HepG2 (cell line): ENCODE measurements around the gene KIRREL3. TPM values are rescaled to one million over a fixed set of nuclear protein-coding genes. Genes with fewer than 3 reads are reported as not detected.

ENCODE experiments used
- ATAC-seq: fragments of 200-7000 bp; cut with Tn5 transposase; 3 replicates; pipeline ENCODE4 v1.9.1; 2020; ENCODE audit warnings: mild to moderate bottlenecking, moderate library complexity
- BruUV-seq: library from RNA; stranded (reverse); fragments of 400-500 nt; replicated peaks from 2 replicates; lab custom pipeline; 2021; lab: Mats Ljungman, UMichigan
- CTCF ChIA-PET: fragments of 300-600 bp; formaldehyde crosslinking; extraction: SDS; loops from one replicate; lab custom pipeline; 2021; ENCODE audit warnings: low total read pairs, inconsistent platforms, low intra/inter-chr PET ratio; lab: Yijun Ruan, JAX
- POLR2A ChIA-PET: fragments of 350-600 bp; sonication (Branson Sonifier 250); formaldehyde crosslinking; loops from one replicate; lab custom pipeline; 2020; ENCODE audit warnings: antibody characterized with exemption, inconsistent platforms; lab: Yijun Ruan, JAX
- DNase-seq: peaks from one replicate; pipeline ENCODE4 v3.0.0-alpha.2; 2015; ENCODE audit warnings: low spot score
- FAIRE-seq: peaks from 3 replicates; lab custom pipeline; 2011; peaks lifted over from hg19 to GRCh38; lab: Jason Lieb, UNC
- H2AFZ ChIP-seq: one replicate; pipeline ENCODE4 v1.6.1; 2011; ENCODE audit warnings: low read length, inconsistent platforms
- H3K27ac ChIP-seq: fragments of 300-600 bp; 3 replicates; pipeline ENCODE4 v1.8.0; 2011; ENCODE audit warnings: mixed run types, mild to moderate bottlenecking, mixed read lengths, low read length, inconsistent platforms; ENCODE audit not compliant: insufficient read depth; ENCODE audit errors: extremely low read length
- H3K27me3 ChIP-seq, 2 experiments: fragments of 200-600 bp in 1 of 2; 2 replicates in 1 of 2; 3 replicates in 1 of 2; pipeline versions ENCODE4 v1.6.0 to v1.8.0; 2011; ENCODE audit warnings: low read length in 2 of 2, mild to moderate bottlenecking in 2 of 2, moderate library complexity in 2 of 2, inconsistent platforms in 1 of 2; ENCODE audit not compliant: insufficient read depth in 2 of 2, control insufficient read depth in 1 of 2
- H3K36me3 ChIP-seq, 2 experiments: fragments of 200-600 bp in 1 of 2; replicated peaks in 1 of 2; 2 replicates in 1 of 2; 3 replicates in 1 of 2; pipeline versions ENCODE4 v1.5.1 to v1.8.0; 2011; ENCODE audit warnings: low read length in 2 of 2, inconsistent platforms in 1 of 2; ENCODE audit not compliant: insufficient read depth in 2 of 2, control insufficient read depth in 1 of 2
- H3K4me1 ChIP-seq: 2 replicates; pipeline ENCODE4 v1.5.1; 2012; ENCODE audit warnings: low read length, inconsistent platforms; ENCODE audit not compliant: insufficient read depth
- H3K4me2 ChIP-seq: 2 replicates; pipeline ENCODE4 v1.6.0; 2011; ENCODE audit warnings: low read depth, low read length, inconsistent platforms
- H3K4me3 ChIP-seq, 3 experiments: fragments of 200-600 bp in 1 of 3; sonication (generic), shearing (Covaris generic) in 1 of 3; replicated peaks in 1 of 3; 2 replicates each; pipeline ENCODE4 v1.5.1; 2011 to 2016; ENCODE audit warnings: low read length in 3 of 3, inconsistent platforms in 2 of 3, low read depth in 2 of 3, mild to moderate bottlenecking in 2 of 3, control low read depth in 1 of 3, mixed read lengths in 1 of 3; ENCODE audit not compliant: insufficient read depth in 1 of 3
- H3K79me2 ChIP-seq: one replicate; pipeline ENCODE4 v1.6.1; 2011; ENCODE audit warnings: low read length, inconsistent platforms; ENCODE audit not compliant: insufficient read depth
- H3K9ac ChIP-seq: 2 replicates; pipeline ENCODE4 v1.6.0; 2011; ENCODE audit warnings: mild to moderate bottlenecking, low read depth, low read length, inconsistent platforms; ENCODE audit not compliant: insufficient read depth
- H3K9me3 ChIP-seq: 2 replicates; pipeline ENCODE4 v1.5.1; 2012; ENCODE audit warnings: mild to moderate bottlenecking, low read length
- H4K20me1 ChIP-seq: 2 replicates; pipeline ENCODE4 v1.6.0; 2011; ENCODE audit warnings: inconsistent platforms, mild to moderate bottlenecking, low read length, moderate library complexity; ENCODE audit not compliant: insufficient read depth
- BRCA1 ChIP-seq: sonication (generic); formaldehyde crosslinking; IDR thresholded peaks from 2 replicates; pipeline ENCODE4 v1.4.0; 2020; ENCODE audit warnings: missing genetic modification reagents
- NCOA1 ChIP-seq: sonication (generic); formaldehyde crosslinking; IDR thresholded peaks from 2 replicates; pipeline ENCODE4 v1.9.0; 2021; ENCODE audit warnings: missing genetic modification reagents
- PCBP1 ChIP-seq: fragments of 200-400 bp; formaldehyde crosslinking; IDR thresholded peaks from 2 replicates; pipeline ENCODE4 v1.6.1; 2017; ENCODE audit warnings: mild to moderate bottlenecking, low read depth, low read length, borderline replicate concordance
- REPIN1 ChIP-seq: sonication (generic); formaldehyde crosslinking; IDR thresholded peaks from 2 replicates; pipeline ENCODE4 v1.8.0; 2022; ENCODE audit warnings: missing genetic modification reagents, low read depth, mild to moderate bottlenecking, borderline replicate concordance
- ZNF772 ChIP-seq: sonication (generic); formaldehyde crosslinking; IDR thresholded peaks from 2 replicates; pipeline ENCODE4 v1.5.0; 2020; ENCODE audit warnings: mild to moderate bottlenecking, missing genetic modification reagents
- ZSCAN20 ChIP-seq: sonication (generic); formaldehyde crosslinking; IDR thresholded peaks from 2 replicates; pipeline ENCODE4 v1.4.0; 2020; ENCODE audit warnings: missing genetic modification reagents, mild to moderate bottlenecking, borderline replicate concordance
- WGBS: methylation state at CpG from one replicate; pipeline ENCODE4 v1.1.6; 2017; ENCODE audit warnings: low lambda C conversion rate; 5-methylcytosine and 5-hydroxymethylcytosine counted together
- in situ Hi-C: cut with HindIII; loops from 2 replicates; pipeline ENCODE4 v1.10.0; 2017; ENCODE audit warnings: low pct_unique_long_range_greater_than_20kb; ENCODE audit not compliant: extremely low pct_ligation_motif_present
- intact Hi-C: fragments of 100-400 bp; cut with micrococcal nuclease; formaldehyde crosslinking; loops from one replicate; pipeline ENCODE4 v1.10.0; 2022; ENCODE audit not compliant: unreplicated experiment
- polyA plus RNA-seq, 8 experiments: library from polyadenylated mRNA; depleted of rRNA in 3 of 8; stranded (reverse) in 7 of 8; unstranded in 1 of 8; fragments of >200 nt; fragmentation: Illumina TruSeq in 4 of 8; extraction: Trizol in 4 of 8; gene quantifications; 2 replicates each; pipeline versions ENCODE4 v1.2.1 to v1.2.3, GENCODE V29; 2011 to 2016; ENCODE audit warnings: low read depth in 4 of 8, missing spikeins in 1 of 8, mixed read lengths in 1 of 8; ENCODE audit not compliant: insufficient read depth in 1 of 8
- total RNA-seq, 5 experiments: library from RNA; depleted of rRNA; stranded (reverse); fragments of >200 nt; fragmentation: Illumina TruSeq; extraction: Trizol; gene quantifications; 2 replicates each; pipeline ENCODE4 v1.2.3, GENCODE V29; 2016; ENCODE audit warnings: low read depth in 1 of 5

Gene KIRREL3
- total and polyA plus RNA-seq, 2 of the 13 experiments (the other 11 are each of a cell fraction or from before 2014, with no cell fraction given): not detected

GRCh38 chr11:126628450-126628789 lies 372.1 kb downstream of the KIRREL3 start:
- H3K4me3 ChIP-seq: no peak overlapping the region
- no TSS peak for BruUV-seq
- H3K9ac ChIP-seq: no peak overlapping the region
- in situ Hi-C loops: no loop called here
- TF ChIP-seq ZNF772 (CRISPR knock-in tag) (no peak), PCBP1 (no peak)
- no peak overlapping the region for H2AFZ ChIP-seq
- H3K36me3 ChIP-seq: no peaks in the 10 kb centered on the region
- H3K79me2 ChIP-seq: no peaks in the 10 kb centered on the region
- H3K4me2 ChIP-seq: no peak overlapping the region
- H3K27me3 ChIP-seq: peaks cover 0 to 6% of the 10 kb centered on the region in 2 experiments; a peak in 1 of 5 replicates
- H4K20me1 ChIP-seq: no peaks in the 10 kb centered on the region
- FAIRE-seq: no peak
- H3K9me3 ChIP-seq: no peaks in the 10 kb centered on the region
- intact Hi-C loops: no loop called here
- WGBS: 6% methylated on average over 1 of the region's 1 CpG
- H3K27ac ChIP-seq: no peak overlapping the region
- CTCF ChIA-PET: no interaction called here
- H3K4me1 ChIP-seq: no peaks in the 10 kb centered on the region
- no peak for DNase-seq
- POLR2A ChIA-PET: no interaction called here
- ATAC-seq: no peak

DNA sequence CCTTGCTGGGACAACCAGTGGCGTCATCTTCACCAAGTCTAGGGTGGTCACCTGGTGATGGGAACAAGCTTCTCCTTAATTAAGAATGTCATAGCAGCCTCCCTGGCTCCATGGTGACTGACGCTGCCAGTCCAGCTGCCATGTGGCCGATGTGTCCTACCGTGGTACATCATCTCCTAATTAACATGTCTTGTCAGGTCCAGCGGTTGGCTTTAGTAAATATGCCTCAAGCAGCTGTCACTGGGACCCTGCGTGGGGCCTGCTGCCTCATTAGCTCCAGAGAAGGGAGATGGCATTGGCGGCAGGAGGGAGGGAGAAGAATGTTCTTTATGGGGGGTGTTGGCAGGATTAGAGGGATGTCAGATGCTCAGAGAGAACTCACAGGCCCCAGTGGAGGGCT lies 373.1 kb downstream of the KIRREL3 start:
- CTCF ChIA-PET: no interaction called here
- no peak overlapping the region for H2AFZ ChIP-seq
- H3K36me3 ChIP-seq: no peaks in the 10 kb centered on the region
- no TSS peak for BruUV-seq
- DNase-seq (no peak), ATAC-seq (no peak), FAIRE-seq (no peak)
- WGBS: 68% methylated on average over 3 of the region's 7 CpGs
- no peak overlapping the region for H3K4me3 ChIP-seq
- H3K79me2 ChIP-seq: no peaks in the 10 kb centered on the region
- no peak overlapping the region for H3K9ac ChIP-seq
- POLR2A ChIA-PET: no interaction called here
- H3K4me1 ChIP-seq: no peaks in the 10 kb centered on the region
- TF ChIP-seq ZSCAN20 (CRISPR knock-in tag) (no peak), REPIN1 (no peak), BRCA1 (no peak), NCOA1 (CRISPR knock-in tag) (no peak)
- H3K9me3 ChIP-seq: no peaks in the 10 kb centered on the region
- intact Hi-C loops: no loop called here
- H3K27me3 ChIP-seq: peaks cover 0 to 9% of the 10 kb centered on the region in 2 experiments; a peak in 1 of 5 replicates
- no peak overlapping the region for H3K27ac ChIP-seq
- in situ Hi-C loops: no loop called here
- no peak overlapping the region for H3K4me2 ChIP-seq
- H4K20me1 ChIP-seq: no peaks in the 10 kb centered on the region
